Measurements from ENCODE around the gene ITPR2.

Gene ITPR2

DNA sequence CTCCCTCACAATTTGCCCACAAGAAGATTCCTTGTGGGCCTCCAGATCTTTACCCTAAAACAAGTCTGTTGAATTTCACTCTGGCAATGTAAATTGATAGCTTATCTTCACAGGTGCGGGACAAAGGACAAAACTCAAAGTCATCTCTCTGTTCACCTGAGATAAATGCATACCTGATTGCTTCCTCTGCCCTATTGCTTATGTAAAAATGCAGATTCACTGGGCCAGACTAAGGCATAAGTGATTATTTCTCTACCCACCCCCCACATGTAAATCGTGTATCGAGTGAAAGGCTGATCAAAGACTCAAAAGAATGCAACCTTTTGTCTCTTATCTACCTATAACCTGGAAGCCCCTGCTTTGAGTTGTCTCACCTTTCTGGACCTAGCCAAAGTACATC, 320.8 kb downstream of the ITPR2 start:
- TF ChIP-seq EZH2phosphoT487 (IDR thresholded peaks at IDR 0.05; ENCODE audit: low read length) (no peak), EZH2 (optimal IDR thresholded peaks at IDR 0.05; ENCODE audit: low read depth, low read length) (no peak)
- TF ChIP-seq, protein P1, sequence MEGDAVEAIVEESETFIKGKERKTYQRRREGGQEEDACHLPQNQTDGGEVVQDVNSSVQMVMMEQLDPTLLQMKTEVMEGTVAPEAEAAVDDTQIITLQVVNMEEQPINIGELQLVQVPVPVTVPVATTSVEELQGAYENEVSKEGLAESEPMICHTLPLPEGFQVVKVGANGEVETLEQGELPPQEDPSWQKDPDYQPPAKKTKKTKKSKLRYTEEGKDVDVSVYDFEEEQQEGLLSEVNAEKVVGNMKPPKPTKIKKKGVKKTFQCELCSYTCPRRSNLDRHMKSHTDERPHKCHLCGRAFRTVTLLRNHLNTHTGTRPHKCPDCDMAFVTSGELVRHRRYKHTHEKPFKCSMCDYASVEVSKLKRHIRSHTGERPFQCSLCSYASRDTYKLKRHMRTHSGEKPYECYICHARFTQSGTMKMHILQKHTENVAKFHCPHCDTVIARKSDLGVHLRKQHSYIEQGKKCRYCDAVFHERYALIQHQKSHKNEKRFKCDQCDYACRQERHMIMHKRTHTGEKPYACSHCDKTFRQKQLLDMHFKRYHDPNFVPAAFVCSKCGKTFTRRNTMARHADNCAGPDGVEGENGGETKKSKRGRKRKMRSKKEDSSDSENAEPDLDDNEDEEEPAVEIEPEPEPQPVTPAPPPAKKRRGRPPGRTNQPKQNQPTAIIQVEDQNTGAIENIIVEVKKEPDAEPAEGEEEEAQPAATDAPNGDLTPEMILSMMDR (IDR thresholded peaks at IDR 0.05; ENCODE audit: low read length): no peak
- Histone ChIP-seq H3K9ac (ENCODE audit: low read length) (no peak overlapping the region), H3K9me2 (replicated peaks; ENCODE audit: insufficient read depth, low read length) (no peaks in the 10 kb centered on the region), H3K4me2 (ENCODE audit: low read depth, low read length) (no peak overlapping the region), H3F3A (ENCODE audit: insufficient read depth, low read length) (no peaks in the 10 kb centered on the region), H3K79me2 (ENCODE audit: low read length) (no peaks in the 10 kb centered on the region), H4K20me1 (ENCODE audit: insufficient read depth, low read length) (no peaks in the 10 kb centered on the region), H3K4me1 (ENCODE audit: low read length) (no peaks in the 10 kb centered on the region), H3K36me3 (replicated peaks; ENCODE audit: insufficient read depth, low read length) (no peaks in the 10 kb centered on the region), H3K27ac (ENCODE audit: low read length) (no peak overlapping the region), H3K9me3 (replicated peaks; ENCODE audit: insufficient read depth, low read length) (no peaks in the 10 kb centered on the region), H3K27me3 (replicated peaks; ENCODE audit: insufficient read depth, low read length) (no peaks in the 10 kb centered on the region), H2AFZ (ENCODE audit: low read length) (no peak overlapping the region), H3K4me3 (ENCODE audit: low read length) (no peak overlapping the region)
- DNase-seq: no peak

DNA sequence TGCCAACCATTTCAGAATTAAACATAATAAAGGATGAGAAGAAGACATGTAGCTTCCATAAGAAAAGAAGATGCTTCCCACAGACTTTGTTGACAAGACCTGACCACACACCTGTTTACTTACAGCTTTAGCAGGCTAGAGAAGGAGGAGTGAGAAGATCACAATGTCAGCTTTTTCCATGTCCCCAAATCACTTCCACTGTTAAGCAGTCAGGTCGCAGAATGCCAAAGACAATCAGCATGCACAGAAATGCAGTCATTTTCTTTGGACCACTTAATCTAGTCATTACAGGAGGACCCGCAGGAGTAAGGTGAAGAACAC, 322.7 kb downstream of the ITPR2 start:
- Histone ChIP-seq H3K79me2 (ENCODE audit: low read length) (no peaks in the 10 kb centered on the region), H4K20me1 (ENCODE audit: insufficient read depth, low read length) (no peaks in the 10 kb centered on the region), H2AFZ (ENCODE audit: low read length) (no peak overlapping the region), H3K27ac (ENCODE audit: low read length) (no peak overlapping the region), H3K4me1 (ENCODE audit: low read length) (no peaks in the 10 kb centered on the region), H3K4me2 (ENCODE audit: low read depth, low read length) (no peak overlapping the region), H3K9ac (ENCODE audit: low read length) (no peak overlapping the region), H3K36me3 (replicated peaks; ENCODE audit: insufficient read depth, low read length) (no peaks in the 10 kb centered on the region), H3K27me3 (replicated peaks; ENCODE audit: insufficient read depth, low read length) (no peaks in the 10 kb centered on the region), H3K4me3 (ENCODE audit: low read length) (no peak overlapping the region), H3K9me2 (replicated peaks; ENCODE audit: insufficient read depth, low read length) (no peaks in the 10 kb centered on the region), H3K9me3 (replicated peaks; ENCODE audit: insufficient read depth, low read length) (no peaks in the 10 kb centered on the region), H3F3A (ENCODE audit: insufficient read depth, low read length) (no peaks in the 10 kb centered on the region)
- DNase-seq: no peak
- no peak for TF ChIP-seq EZH2 (optimal IDR thresholded peaks at IDR 0.05; ENCODE audit: low read depth, low read length)
- no peak for TF ChIP-seq EZH2phosphoT487 (IDR thresholded peaks at IDR 0.05; ENCODE audit: low read length)
- TF ChIP-seq, protein P1 (IDR thresholded peaks at IDR 0.05; ENCODE audit: low read length): no peak

DNA sequence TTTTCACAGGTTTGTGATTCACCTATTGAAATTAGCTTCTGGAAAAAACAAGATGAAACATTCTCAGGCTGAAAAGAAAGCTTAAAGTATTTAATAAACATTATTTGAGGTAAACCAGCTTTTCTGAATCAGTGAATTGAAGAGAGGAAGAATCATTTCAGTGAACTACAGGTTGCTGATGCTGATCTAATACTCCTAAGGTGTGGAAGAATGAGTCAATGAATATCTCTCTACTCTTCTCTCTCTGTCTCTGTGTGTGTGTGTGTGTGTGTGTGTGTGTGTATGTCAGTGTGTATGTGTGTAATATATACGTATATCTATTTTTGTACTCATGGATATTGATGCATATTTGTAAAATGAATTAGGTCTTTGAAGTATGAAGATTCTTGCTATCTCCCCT, 325.4 kb downstream of the ITPR2 start:
- H3K4me3 ChIP-seq (ENCODE audit: low read length): no peak overlapping the region
- DNase-seq: no peak
- H3K27me3 ChIP-seq (replicated peaks; ENCODE audit: insufficient read depth, low read length): no peaks in the 10 kb centered on the region
- H3F3A ChIP-seq (ENCODE audit: insufficient read depth, low read length): no peaks in the 10 kb centered on the region
- no peak for TF ChIP-seq EZH2phosphoT487 (IDR thresholded peaks at IDR 0.05; ENCODE audit: low read length)
- TF ChIP-seq, protein P1 (IDR thresholded peaks at IDR 0.05; ENCODE audit: low read length): no peak
- TF ChIP-seq EZH2 (optimal IDR thresholded peaks at IDR 0.05; ENCODE audit: low read depth, low read length): no peak
- no peak overlapping the region for H3K9ac ChIP-seq (ENCODE audit: low read length)
- H2AFZ ChIP-seq (ENCODE audit: low read length): no peak overlapping the region
- H3K79me2 ChIP-seq (ENCODE audit: low read length): no peaks in the 10 kb centered on the region
- no peak overlapping the region for H3K4me2 ChIP-seq (ENCODE audit: low read depth, low read length)
- H4K20me1 ChIP-seq (ENCODE audit: insufficient read depth, low read length): no peaks in the 10 kb centered on the region
- H3K9me3 ChIP-seq (replicated peaks; ENCODE audit: insufficient read depth, low read length): no peaks in the 10 kb centered on the region
- H3K4me1 ChIP-seq (ENCODE audit: low read length): no peaks in the 10 kb centered on the region
- no peaks in the 10 kb centered on the region for H3K36me3 ChIP-seq (replicated peaks; ENCODE audit: insufficient read depth, low read length)
- no peaks in the 10 kb centered on the region for H3K9me2 ChIP-seq (replicated peaks; ENCODE audit: insufficient read depth, low read length)
- H3K27ac ChIP-seq (ENCODE audit: low read length): no peak overlapping the region

Data from MM.1S (cell line).